K562 (cell line): ENCODE measurements around the gene PPP1R3E. TPM values are rescaled to one million over a fixed set of nuclear protein-coding genes. Genes with fewer than 3 reads are reported as not detected.

Source experiments
- ATAC-seq: fragments of 200-7000 bp; cut with Tn5 transposase; 3 replicates; pipeline ENCODE4 v1.9.1; 2020; ENCODE audit warnings: moderate library complexity
- BruUV-seq: library from RNA; stranded (reverse); fragments of 400-500 nt; replicated peaks from 2 replicates; lab custom pipeline; 2021; lab: Mats Ljungman, UMichigan
- CTCF ChIA-PET: fragments of 300-600 bp; formaldehyde crosslinking; extraction: SDS; loops from one replicate; lab custom pipeline; 2021; ENCODE audit warnings: low intra/inter-chr PET ratio; lab: Yijun Ruan, JAX
- POLR2A ChIA-PET: fragments of 300-600, 350-650 bp; sonication (Branson Sonifier 250); formaldehyde crosslinking; extraction: SDS; loops from one replicate; lab custom pipeline; 2021; ENCODE audit warnings: antibody characterized with exemption, inconsistent platforms; lab: Yijun Ruan, JAX
- DNase-seq, 4 experiments: peaks; one replicate each; pipeline versions ENCODE4 v3.0.0 to v3.0.0-alpha.2; 2011 to 2018; ENCODE audit warnings: low spot score in 3 of 4, mixed read lengths in 3 of 4; ENCODE audit errors: extremely low read depth in 1 of 4
- FAIRE-seq: peaks from 2 replicates; lab custom pipeline; 2011; peaks lifted over from hg19 to GRCh38; lab: Jason Lieb, UNC
- H2AFZ ChIP-seq: 2 replicates; pipeline ENCODE4 v1.6.0; 2011; ENCODE audit warnings: low read depth, low read length, control low read depth, inconsistent platforms
- H3K27ac ChIP-seq: fragments of 200-600 bp; 3 replicates; pipeline ENCODE4 v1.8.0; 2011; ENCODE audit warnings: low read depth, mild to moderate bottlenecking, control low read depth, inconsistent platforms, low read length, moderate library complexity, mixed read lengths; ENCODE audit errors: extremely low read depth
- H3K27me3 ChIP-seq, 2 experiments: fragments of 300-600 bp in 1 of 2; 2 replicates in 1 of 2; 3 replicates in 1 of 2; pipeline versions ENCODE4 v1.6.0 to v1.8.0; 2011; ENCODE audit warnings: inconsistent platforms in 2 of 2, low read length in 2 of 2, mild to moderate bottlenecking in 1 of 2, mixed read lengths in 1 of 2, moderate library complexity in 1 of 2; ENCODE audit not compliant: control insufficient read depth in 2 of 2, insufficient read depth in 2 of 2
- H3K36me3 ChIP-seq: fragments of 300-600 bp; 3 replicates; pipeline ENCODE4 v1.8.0; 2011; ENCODE audit warnings: mild to moderate bottlenecking, low read length, inconsistent platforms; ENCODE audit not compliant: control insufficient read depth, insufficient read depth
- H3K4me1 ChIP-seq, 2 experiments: fragments of 200-600 bp in 1 of 2; replicated peaks in 1 of 2; 2 replicates in 1 of 2; 3 replicates in 1 of 2; pipeline versions ENCODE4 v1.5.1 to v1.8.0; 2011; ENCODE audit warnings: inconsistent platforms in 2 of 2, low read length in 2 of 2, mild to moderate bottlenecking in 1 of 2, mixed read lengths in 1 of 2, moderate library complexity in 1 of 2; ENCODE audit not compliant: control insufficient read depth in 2 of 2, insufficient read depth in 2 of 2
- H3K4me2 ChIP-seq: 2 replicates; pipeline ENCODE4 v1.6.1; 2011; ENCODE audit warnings: low read length, control low read depth, inconsistent platforms, mixed read lengths; ENCODE audit not compliant: insufficient read depth
- H3K4me3 ChIP-seq: fragments of 200-600 bp; sonication (generic), shearing (Covaris generic); 2 replicates; pipeline ENCODE4 v1.5.1; 2016; ENCODE audit warnings: control low read depth, inconsistent platforms
- H3K79me2 ChIP-seq: fragments of 200-600 bp; 3 replicates; pipeline ENCODE4 v1.8.0; 2011; ENCODE audit warnings: low read length, inconsistent platforms; ENCODE audit not compliant: control insufficient read depth, insufficient read depth
- H3K9ac ChIP-seq, 2 experiments: 2 replicates each; pipeline versions ENCODE4 v1.6.0 to v1.6.1; 2011; ENCODE audit warnings: low read depth in 2 of 2, low read length in 2 of 2, control low read depth in 1 of 2, inconsistent platforms in 1 of 2, mild to moderate bottlenecking in 1 of 2, mixed read lengths in 1 of 2; ENCODE audit not compliant: insufficient read depth in 1 of 2
- H3K9me1 ChIP-seq: one replicate; pipeline ENCODE4 v1.6.0; 2011; ENCODE audit warnings: inconsistent platforms, mild to moderate bottlenecking, low read length, moderate library complexity; ENCODE audit not compliant: control insufficient read depth, insufficient read depth
- H3K9me3 ChIP-seq: replicated peaks from 2 replicates; pipeline ENCODE4 v1.5.1; 2011; ENCODE audit warnings: low read depth, low read length, inconsistent platforms; ENCODE audit not compliant: control insufficient read depth, insufficient read depth
- H4K20me1 ChIP-seq: replicated peaks from 2 replicates; pipeline ENCODE4 v1.6.1; 2011; ENCODE audit warnings: low read length, inconsistent platforms, mixed read lengths; ENCODE audit not compliant: control insufficient read depth, insufficient read depth
- CEBPB ChIP-seq: fragments of 450-650 bp; IDR thresholded peaks from 2 replicates; pipeline ENCODE4 v1.6.1; 2016; ENCODE audit warnings: missing genetic modification characterization, missing compliant biosample characterization
- E2F6 ChIP-seq, 2 experiments: IDR thresholded peaks; 2 replicates each; pipeline ENCODE4 v1.6.1; 2011; ENCODE audit warnings: borderline replicate concordance in 1 of 2, control low read depth in 1 of 2, low read depth in 1 of 2, low read length in 1 of 2, mild to moderate bottlenecking in 1 of 2, mixed read lengths in 1 of 2, moderate library complexity in 1 of 2; ENCODE audit not compliant: insufficient read depth in 1 of 2, insufficient read length in 1 of 2, poor library complexity in 1 of 2, severe bottlenecking in 1 of 2; ENCODE audit errors: extremely low read depth in 1 of 2
- ZNF699 ChIP-seq: fragments of 250-450 bp; sonication (Bioruptor Pico); IDR thresholded peaks from 2 replicates; pipeline ENCODE4 v1.8.0; 2021; ENCODE audit warnings: mild to moderate bottlenecking, moderate library complexity; ENCODE audit not compliant: insufficient replicate concordance
- WGBS: fragments of 100-300 bp; shearing (Covaris generic); methylation state at CpG from one replicate; pipeline ENCODE4 v1.1.6; 2016; ENCODE audit warnings: low coverage, mixed read lengths; ENCODE audit not compliant: insufficient coverage; ENCODE audit errors: missing lambda C conversion rate; 5-methylcytosine and 5-hydroxymethylcytosine counted together
- in situ Hi-C: fragments of 300-500 bp; cut with MboI; formaldehyde crosslinking; loops from 4 replicates; pipeline ENCODE4 v1.15.0; 2018; ENCODE audit warnings: inconsistent platforms, mixed read lengths
- intact Hi-C: fragments of 100-400 bp; cut with micrococcal nuclease; formaldehyde crosslinking; loops from 2 replicates; pipeline ENCODE4 v1.14.2; 2022
- polyA plus RNA-seq, 8 experiments: library from polyadenylated mRNA; depleted of rRNA in 4 of 8; stranded (reverse) in 5 of 8; unstranded in 3 of 8; fragments of >200 nt; fragmentation: Nextera tagmentation in 2 of 8; fragmentation: Illumina TruSeq in 1 of 8; extraction: Ambion mirVana in 2 of 8; extraction: Trizol in 1 of 8; gene quantifications; 2 replicates each; pipeline versions ENCODE4 v1.2.1 to v1.2.3, GENCODE V29; 2011 to 2014; ENCODE audit warnings: inconsistent platforms in 1 of 8, missing spikeins in 1 of 8
- total RNA-seq, 7 experiments: library from RNA; depleted of rRNA in 6 of 7; stranded (reverse); fragments of >200 nt in 6 of 7; fragmentation: Illumina TruSeq in 2 of 7; extraction: Trizol in 2 of 7; gene quantifications; 2 replicates each; pipeline versions ENCODE4 v1.2.1 to v1.2.3, GENCODE V29; 2011 to 2021; ENCODE audit warnings: low replicate concordance in 1 of 7

PPP1R3E gene
- total and polyA plus RNA-seq, 9 of the 15 experiments (the other 6 are each of a cell fraction or from before 2014, with no cell fraction given) = 3.2 to 18.4 (median 7.6) TPM

- TF ChIP-seq E2F6 (IDR thresholded peaks at IDR 0.05; ENCODE audit: borderline replicate concordance in 1 of 2, extremely low read depth in 1 of 2, insufficient read depth in 1 of 2, insufficient read length in 1 of 2, low read depth in 1 of 2, low read length in 1 of 2, poor library complexity in 1 of 2, severe bottlenecking in 1 of 2) = no peak
Observed at GRCh38 chr14:23252006-23252405, 50.7 kb downstream of the PPP1R3E start (continued).

GRCh38 chr14:23249824-23250223 is 52.8 kb downstream of the PPP1R3E start:
- no TSS peak for BruUV-seq
- ATAC-seq (no peak), FAIRE-seq (no peak), DNase-seq (no peak)
- Histone ChIP-seq H3K4me3 (no peak overlapping the region), H3K9me3 (no peaks in the 10 kb centered on the region), H3K9ac (no peak overlapping the region), H3K9me1 (no peaks in the 10 kb centered on the region), H3K4me2 (no peak overlapping the region), H3K4me1 (no peaks in the 10 kb centered on the region; a peak in 3 of 5 replicates), H3K79me2 (no peaks in the 10 kb centered on the region), H3K27me3 (no peaks in the 10 kb centered on the region; a peak in 1 of 5 replicates), H2AFZ (no peak overlapping the region), H3K36me3 (no peaks in the 10 kb centered on the region), H4K20me1 (no peaks in the 10 kb centered on the region), H3K27ac (no peak overlapping the region)
- intact Hi-C loops = no loop called here
- in situ Hi-C loops = no loop called here
- ChIA-PET POLR2A (interaction anchor here (0.6 kb wide), 2 partner anchors 19 to 79 kb away, joined by 3 read pairs; no protein-coding TSS in a partner anchor), CTCF (no interaction called here)
- TF ChIP-seq ZNF699 (CRISPR knock-in tag) = no peak
- TF ChIP-seq CEBPB (tag) = peak; percentile 35; the same call in 1 of the 2 replicates
- WGBS = 19% methylated on average over 6 of the region's 6 CpGs
